Testis (tissue), 3 donors: ENCODE measurements around the gene CHN2. TPM values are rescaled to one million over a fixed set of nuclear protein-coding genes. Genes with fewer than 3 reads are reported as not detected.
"Not testable (repeated sequence)": the region's sequence is repeated elsewhere in the genome, so short reads cannot be mapped to it uniquely, and the experiment has no call there.

Experiments
- DNase-seq: peaks from one replicate; pipeline ENCODE4 v3.0.0-alpha.2; 2019
- H3K27ac ChIP-seq, 2 donors: fragments of 200-600 bp; sonication (generic); one replicate each; pipeline ENCODE4 v1.5.1; 2019
- H3K27me3 ChIP-seq: fragments of 200-600 bp; sonication (generic); one replicate; pipeline ENCODE4 v1.5.1; 2019
- H3K36me3 ChIP-seq: fragments of 200-600 bp; sonication (generic); one replicate; pipeline ENCODE4 v1.5.1; 2017; ENCODE audit warnings: low read depth; ENCODE audit errors: missing control alignments
- H3K4me1 ChIP-seq: fragments of 200-600 bp; sonication (generic); one replicate; pipeline ENCODE4 v1.5.1; 2019
- H3K4me3 ChIP-seq, 2 donors: fragments of 200-600 bp; sonication (generic); one replicate each; pipeline ENCODE4 v1.5.1; 2017 to 2019
- H3K9me3 ChIP-seq: fragments of 200-600 bp; sonication (generic); one replicate; pipeline ENCODE4 v1.5.1; 2017
- POLR2A ChIP-seq: fragments of 450-650 bp; IDR thresholded peaks from one replicate; pipeline ENCODE4 v1.6.1; 2017; ENCODE audit warnings: antibody characterized with exemption, mild to moderate bottlenecking, moderate library complexity
- WGBS, 2 donors: methylation state at CpG; one replicate each; pipeline ENCODE4 v1.1.5; 2018; 5-methylcytosine and 5-hydroxymethylcytosine counted together
- intact Hi-C: fragments of 100-400 bp; cut with DNase I; formaldehyde crosslinking; loops from one replicate; pipeline ENCODE4 v1.15.1; 2023; ENCODE audit warnings: low total_unique reads
- polyA plus RNA-seq: library from polyadenylated mRNA; stranded (reverse); fragments of 350-450 nt; fragmentation: Illumina TruSeq; extraction: RNeasy Lipid Tissue Mini Kit (QIAGEN cat#74804); gene quantifications from one replicate; pipeline ENCODE4 v1.2.3, GENCODE V29; 2014; ENCODE audit warnings: low read depth, low replicate concordance; ENCODE audit not compliant: insufficient read depth
- total RNA-seq, 2 donors: library from RNA; depleted of rRNA; stranded (reverse); fragments of >200 nt; gene quantifications; one replicate each; pipeline ENCODE4 v1.2.3, GENCODE V29; 2016
- TF ChIP-seq, protein P1 (sequence below), 3 experiments: fragments of 450-650 bp in 2 of 3; fragments of 200-600 bp in 1 of 3; sonication (generic) in 1 of 3; IDR thresholded peaks; one replicate each; pipeline ENCODE4 v1.5.1; 2016 to 2019; ENCODE audit warnings: antibody characterized with exemption in 3 of 3, mild to moderate bottlenecking in 2 of 3, moderate library complexity in 1 of 3

The CHN2 gene
- total and polyA plus RNA-seq, 3 donors from 2014 or later = 8.6 to 27.4 (median 15.1) TPM

DNA sequence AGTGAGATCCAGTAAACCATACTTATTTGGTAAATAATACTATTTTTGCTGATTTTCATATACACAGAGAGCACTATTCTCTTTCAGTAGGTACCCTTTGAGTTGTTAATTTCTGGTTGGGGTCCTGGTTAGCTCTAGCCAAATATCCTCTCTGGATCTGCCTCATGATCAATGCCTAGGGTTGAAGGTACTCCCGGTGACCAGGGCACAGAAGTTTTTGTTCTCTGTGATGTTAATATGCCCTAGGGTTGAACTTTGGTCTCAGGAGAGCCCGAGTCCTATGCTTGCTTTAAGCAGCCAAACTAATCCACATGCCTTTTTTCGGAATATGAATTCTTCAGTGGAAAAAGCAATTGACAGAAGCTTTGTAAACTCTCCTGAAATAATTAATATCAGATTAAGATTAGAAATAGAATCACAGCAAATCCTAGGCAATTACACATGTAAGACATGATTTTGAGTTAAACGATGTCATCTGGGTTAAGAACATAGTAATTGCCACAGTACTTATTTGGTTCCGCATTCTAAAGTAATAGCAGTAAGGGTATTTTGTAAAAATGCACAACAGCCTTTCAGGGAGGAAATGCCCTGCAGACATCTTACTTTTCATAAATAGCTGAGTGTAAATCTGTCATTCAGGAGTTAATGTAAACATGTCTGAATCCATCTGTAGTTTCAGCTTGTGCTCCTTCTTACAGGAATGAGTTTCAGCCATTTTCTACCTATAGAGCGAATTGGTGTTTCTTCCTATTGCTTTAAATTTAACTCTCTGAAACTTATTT, 10.1 kb downstream of the CHN2 start:
- Histone ChIP-seq H3K9me3 (no peaks in the 10 kb centered on the region), H3K27me3 (no peaks in the 10 kb centered on the region), H3K4me1 (no peaks in the 10 kb centered on the region), H3K27ac (no peak overlapping the region), H3K4me3 (no peak overlapping the region), H3K36me3 (no peaks in the 10 kb centered on the region)
- intact Hi-C loops = no loop called here
- no peak for DNase-seq
- WGBS, 2 donors = 83 to 86% methylated on average over 6 of the region's 6 CpGs
- TF ChIP-seq POLR2A = no peak
- TF ChIP-seq, protein P1, sequence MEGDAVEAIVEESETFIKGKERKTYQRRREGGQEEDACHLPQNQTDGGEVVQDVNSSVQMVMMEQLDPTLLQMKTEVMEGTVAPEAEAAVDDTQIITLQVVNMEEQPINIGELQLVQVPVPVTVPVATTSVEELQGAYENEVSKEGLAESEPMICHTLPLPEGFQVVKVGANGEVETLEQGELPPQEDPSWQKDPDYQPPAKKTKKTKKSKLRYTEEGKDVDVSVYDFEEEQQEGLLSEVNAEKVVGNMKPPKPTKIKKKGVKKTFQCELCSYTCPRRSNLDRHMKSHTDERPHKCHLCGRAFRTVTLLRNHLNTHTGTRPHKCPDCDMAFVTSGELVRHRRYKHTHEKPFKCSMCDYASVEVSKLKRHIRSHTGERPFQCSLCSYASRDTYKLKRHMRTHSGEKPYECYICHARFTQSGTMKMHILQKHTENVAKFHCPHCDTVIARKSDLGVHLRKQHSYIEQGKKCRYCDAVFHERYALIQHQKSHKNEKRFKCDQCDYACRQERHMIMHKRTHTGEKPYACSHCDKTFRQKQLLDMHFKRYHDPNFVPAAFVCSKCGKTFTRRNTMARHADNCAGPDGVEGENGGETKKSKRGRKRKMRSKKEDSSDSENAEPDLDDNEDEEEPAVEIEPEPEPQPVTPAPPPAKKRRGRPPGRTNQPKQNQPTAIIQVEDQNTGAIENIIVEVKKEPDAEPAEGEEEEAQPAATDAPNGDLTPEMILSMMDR (IDR thresholded peaks at IDR 0.05) = no peak

DNA sequence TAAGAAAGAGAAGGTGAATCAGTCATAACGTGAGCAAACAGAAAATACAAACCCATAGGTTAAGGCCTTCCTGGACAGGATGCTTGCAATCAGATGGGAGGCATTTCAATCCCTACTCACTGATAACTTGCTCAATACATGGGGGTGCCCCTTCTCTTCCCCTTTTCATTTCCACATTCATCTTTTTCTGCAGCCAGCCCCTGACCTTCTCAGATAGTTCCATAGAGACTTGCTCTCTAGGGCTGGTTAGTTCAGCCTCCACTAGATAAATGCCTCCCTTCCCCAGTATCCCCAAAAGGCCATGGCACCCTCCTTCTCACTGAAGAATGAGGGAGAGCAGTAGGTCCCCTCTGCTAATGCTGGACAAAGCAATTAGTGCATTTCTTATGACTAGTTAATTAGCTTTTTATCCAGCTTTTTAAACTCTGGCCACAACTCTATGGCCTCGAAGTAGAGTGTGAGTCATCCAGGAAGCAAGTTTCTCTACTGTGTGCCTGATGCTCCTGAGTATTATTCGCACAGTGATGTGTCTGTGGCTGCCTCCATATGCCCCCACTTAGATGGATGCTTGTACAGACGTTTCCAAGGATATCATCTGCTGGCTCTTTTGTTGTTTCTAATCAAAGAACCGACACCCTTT, 12.7 kb downstream of the CHN2 start:
- Histone ChIP-seq H3K4me1 (no peaks in the 10 kb centered on the region), H3K27ac (no peak overlapping the region), H3K36me3 (no peaks in the 10 kb centered on the region), H3K9me3 (no peaks in the 10 kb centered on the region), H3K4me3 (no peak overlapping the region), H3K27me3 (no peaks in the 10 kb centered on the region)
- intact Hi-C loops = no loop called here
- no peak for DNase-seq
- WGBS, 2 donors = 71 to 73% methylated on average over 5 of the region's 5 CpGs
- TF ChIP-seq, protein P1 (IDR thresholded peaks at IDR 0.05) = no peak
- TF ChIP-seq POLR2A = no peak

DNA sequence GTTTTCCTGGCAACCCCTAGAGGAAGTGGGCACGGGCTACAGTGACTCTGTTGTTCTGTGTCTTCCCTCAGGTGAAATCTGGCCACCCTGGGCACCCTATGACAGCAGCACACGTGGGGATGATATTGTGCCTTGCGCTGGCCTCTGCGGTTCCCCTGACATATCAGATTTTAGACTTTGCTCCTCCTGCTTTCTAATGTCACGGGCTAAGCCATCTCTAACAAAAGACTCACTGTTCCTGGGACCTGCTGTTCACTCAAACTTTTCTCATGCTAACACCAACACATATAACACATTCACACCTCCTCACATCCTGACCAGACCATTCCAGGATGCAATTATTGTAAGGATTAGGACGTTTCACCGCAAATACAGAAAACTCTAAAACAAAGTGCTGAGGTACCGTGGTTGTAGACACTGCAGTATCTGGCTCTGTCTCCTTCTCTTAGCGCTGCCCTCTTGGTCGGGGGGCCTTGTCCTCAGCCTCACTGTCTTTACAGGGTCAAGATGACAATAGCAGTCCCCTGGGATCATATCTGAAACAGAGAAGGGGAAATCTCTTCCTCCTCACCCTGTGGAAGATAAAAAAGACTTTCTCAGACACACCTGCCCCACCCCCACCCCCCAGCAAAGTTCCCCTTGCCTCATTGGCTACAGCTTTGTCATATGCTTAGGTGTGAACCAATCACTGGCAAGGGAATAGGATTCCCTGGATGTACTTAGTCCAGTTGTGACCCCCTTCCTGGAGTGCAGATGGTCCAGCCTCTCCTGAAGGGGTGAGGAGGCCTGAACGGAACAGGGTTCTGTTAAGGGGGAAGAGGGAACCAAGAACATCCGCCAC, 14.1 kb downstream of the CHN2 start:
- intact Hi-C loops = no loop called here
- Histone ChIP-seq H3K4me3 (no peak overlapping the region), H3K27ac (no peak overlapping the region), H3K27me3 (no peaks in the 10 kb centered on the region), H3K36me3 (no peaks in the 10 kb centered on the region), H3K4me1 (no peaks in the 10 kb centered on the region), H3K9me3 (no peaks in the 10 kb centered on the region)
- TF ChIP-seq, protein P1 (IDR thresholded peaks at IDR 0.05) = no peak
- no peak for TF ChIP-seq POLR2A
- no peak for DNase-seq
- WGBS, 2 donors = 90% methylated on average over 12 of the region's 12 CpGs

DNA sequence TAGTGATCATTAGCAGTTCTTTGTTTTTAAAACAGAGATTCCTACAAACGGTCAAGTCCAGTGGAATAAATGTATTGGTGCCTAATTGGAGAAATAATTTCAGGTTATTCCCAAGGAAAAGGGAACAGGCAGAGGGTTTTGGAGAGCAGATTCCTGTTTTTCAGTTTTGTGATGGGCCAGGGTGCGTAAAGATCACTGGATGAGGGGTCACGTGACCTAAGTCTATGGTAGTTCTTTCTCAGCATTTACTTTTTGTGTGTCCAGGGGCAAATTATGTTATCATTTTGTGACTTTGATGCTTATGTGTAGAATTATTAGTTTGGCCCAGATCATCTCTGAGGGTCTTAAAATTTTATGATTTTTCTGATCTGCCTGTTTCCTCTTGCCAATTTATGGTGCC, 15.2 kb downstream of the CHN2 start:
- TF ChIP-seq, protein P1 (IDR thresholded peaks at IDR 0.05) = no peak
- TF ChIP-seq POLR2A = no peak
- no peak for DNase-seq
- WGBS, 2 donors = 95 to 97% methylated on average over 3 of the region's 3 CpGs
- Histone ChIP-seq H3K4me3 (no peak overlapping the region), H3K27me3 (no peaks in the 10 kb centered on the region), H3K4me1 (no peaks in the 10 kb centered on the region), H3K27ac (no peak overlapping the region), H3K9me3 (no peaks in the 10 kb centered on the region), H3K36me3 (no peaks in the 10 kb centered on the region)
- intact Hi-C loops = no loop called here

DNA sequence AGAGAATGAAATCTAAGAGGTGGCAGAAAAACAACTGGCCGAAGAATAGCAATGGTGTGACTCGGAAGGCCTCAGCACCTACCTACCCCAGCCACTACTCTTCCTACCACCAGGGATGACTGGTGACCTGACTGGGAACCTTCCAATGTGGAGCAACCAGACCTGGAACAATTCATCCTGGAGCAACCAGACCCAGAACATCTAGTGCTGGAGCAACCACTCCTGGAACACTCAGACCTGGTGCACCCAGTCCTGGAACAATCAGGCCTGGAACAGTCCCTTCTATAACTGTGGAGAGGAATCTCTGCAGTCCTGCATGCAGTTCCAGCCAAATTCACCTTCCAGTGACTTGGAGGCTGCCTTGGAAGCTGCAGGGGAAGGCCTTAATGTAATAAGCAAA, 18.2 kb downstream of the CHN2 start:
- 91 to 98% methylated on average over 2 of the region's 2 CpGs for WGBS, 2 donors
- H3K4me1 ChIP-seq, intact Hi-C loops, DNase-seq, H3K27me3 ChIP-seq, H3K4me3 ChIP-seq, H3K9me3 ChIP-seq, H3K36me3 ChIP-seq, H3K27ac ChIP-seq: not testable (repeated sequence)
